Trophoblast cell (in vitro differentiated cells and primary cell): ENCODE measurements around the gene TBX4.
A peak's percentile ranks its signal among the peaks of the same experiment; 100 is the strongest.

Experiments used
- DNase-seq, 2 donors: peaks; one replicate each; pipeline ENCODE4 v3.0.0-alpha.2; 2016
- H2AFZ ChIP-seq: 2 replicates; pipeline ENCODE4 v1.6.1; 2013; ENCODE audit warnings: low read length, moderate library complexity, mild to moderate bottlenecking; ENCODE audit not compliant: insufficient read depth, poor library complexity
- H2AK5ac ChIP-seq: 2 replicates; pipeline ENCODE4 v1.6.1; 2013; ENCODE audit warnings: mild to moderate bottlenecking, low read length
- H2BK120ac ChIP-seq: 2 replicates; pipeline ENCODE4 v1.6.1; 2013; ENCODE audit warnings: low read length, mild to moderate bottlenecking, moderate library complexity; ENCODE audit not compliant: insufficient read depth, poor library complexity
- H2BK12ac ChIP-seq: 2 replicates; pipeline ENCODE4 v1.6.1; 2013; ENCODE audit warnings: mild to moderate bottlenecking, low read length, moderate library complexity
- H2BK5ac ChIP-seq: 2 replicates; pipeline ENCODE4 v1.6.1; 2013; ENCODE audit warnings: low read length, low read depth, moderate library complexity, mild to moderate bottlenecking; ENCODE audit not compliant: poor library complexity
- H3K14ac ChIP-seq: 2 replicates; pipeline ENCODE4 v1.6.1; 2013; ENCODE audit warnings: mild to moderate bottlenecking, low read length
- H3K18ac ChIP-seq: 2 replicates; pipeline ENCODE4 v1.6.1; 2013; ENCODE audit warnings: mild to moderate bottlenecking, low read length
- H3K23ac ChIP-seq: 2 replicates; pipeline ENCODE4 v1.6.1; 2013; ENCODE audit warnings: low read length
- H3K27ac ChIP-seq: 2 replicates; pipeline ENCODE4 v1.5.1; 2013; ENCODE audit warnings: low read depth, mild to moderate bottlenecking, inconsistent platforms, low read length, moderate library complexity
- H3K27me3 ChIP-seq: 2 replicates; pipeline ENCODE4 v1.6.1; 2013; ENCODE audit warnings: inconsistent platforms, mild to moderate bottlenecking, low read length, moderate library complexity; ENCODE audit not compliant: insufficient read depth
- H3K36me3 ChIP-seq, 2 experiments: 1 replicate in 1 of 2; 2 replicates in 1 of 2; pipeline ENCODE4 v1.6.1; 2013; ENCODE audit warnings: low read length in 2 of 2, mild to moderate bottlenecking in 2 of 2, moderate library complexity in 1 of 2; ENCODE audit not compliant: insufficient read depth in 2 of 2, control insufficient read depth in 1 of 2
- H3K4ac ChIP-seq: 2 replicates; pipeline ENCODE4 v1.6.1; 2013; ENCODE audit warnings: low read depth, mild to moderate bottlenecking, low read length, moderate library complexity
- H3K4me1 ChIP-seq, 2 experiments: 1 replicate in 1 of 2; 2 replicates in 1 of 2; pipeline ENCODE4 v1.6.1; 2013; ENCODE audit warnings: low read length in 2 of 2, mild to moderate bottlenecking in 2 of 2, moderate library complexity in 1 of 2; ENCODE audit not compliant: insufficient read depth in 2 of 2, control insufficient read depth in 1 of 2
- H3K4me2 ChIP-seq: 2 replicates; pipeline ENCODE4 v1.6.1; 2013; ENCODE audit warnings: inconsistent platforms, mild to moderate bottlenecking, low read length, moderate library complexity
- H3K4me3 ChIP-seq: 2 replicates; pipeline ENCODE4 v1.5.1; 2013; ENCODE audit warnings: mild to moderate bottlenecking, low read depth, low read length, inconsistent platforms
- H3K79me1 ChIP-seq: one replicate; pipeline ENCODE4 v1.6.1; 2013; ENCODE audit warnings: low read length
- H3K79me2 ChIP-seq: 2 replicates; pipeline ENCODE4 v1.6.1; 2013; ENCODE audit warnings: low read length, mild to moderate bottlenecking; ENCODE audit not compliant: control insufficient read depth, insufficient read depth, poor library complexity
- H3K9ac ChIP-seq: 2 replicates; pipeline ENCODE4 v1.6.1; 2013; ENCODE audit warnings: mild to moderate bottlenecking, low read length
- H3K9me3 ChIP-seq: 2 replicates; pipeline ENCODE4 v1.6.1; 2013; ENCODE audit warnings: low read depth, mild to moderate bottlenecking, control low read depth, inconsistent platforms, low read length; ENCODE audit not compliant: insufficient read depth
- H4K12ac ChIP-seq: 2 replicates; pipeline ENCODE4 v1.6.1; 2013; ENCODE audit warnings: low read depth, mild to moderate bottlenecking, low read length, moderate library complexity
- H4K8ac ChIP-seq: 2 replicates; pipeline ENCODE4 v1.6.1; 2013; ENCODE audit warnings: low read depth, mild to moderate bottlenecking, low read length, moderate library complexity
- H4K91ac ChIP-seq: one replicate; pipeline ENCODE4 v1.6.1; 2013; ENCODE audit warnings: low read depth, mild to moderate bottlenecking, low read length, moderate library complexity
- WGBS: extraction: QIAGEN DNeasy Blood & Tissue Kit; methylation state at CpG from one replicate; pipeline ENCODE4 v1.1.7; 2013; ENCODE audit warnings: missing lambda C conversion rate; ENCODE audit not compliant: insufficient read length, insufficient coverage; ENCODE audit errors: extremely low coverage; 5-methylcytosine and 5-hydroxymethylcytosine counted together

Gene TBX4

GRCh38 chr17:61500287-61500686, 48.1 kb downstream of the TBX4 start:
- no peak overlapping the region for H4K8ac ChIP-seq
- no peaks in the 10 kb centered on the region for H3K9me3 ChIP-seq
- no peak overlapping the region for H2AFZ ChIP-seq
- H3K79me1 ChIP-seq, result no peaks in the 10 kb centered on the region
- no peak overlapping the region for H3K14ac ChIP-seq
- no peak overlapping the region for H3K18ac ChIP-seq
- H3K36me3 ChIP-seq, result no peaks in the 10 kb centered on the region
- no peaks in the 10 kb centered on the region for H3K79me2 ChIP-seq
- no peak overlapping the region for H3K9ac ChIP-seq
- H3K4ac ChIP-seq, result no peak overlapping the region
- H3K4me2 ChIP-seq, result no peak overlapping the region
- H2BK5ac ChIP-seq, result no peak overlapping the region
- WGBS, result no CpG with 5 or more reads among the region's 2 CpGs
- H3K4me3 ChIP-seq, result no peak overlapping the region
- no peak overlapping the region for H3K27ac ChIP-seq
- no peak overlapping the region for H4K12ac ChIP-seq
- H2BK12ac ChIP-seq, result no peak overlapping the region
- H3K4me1 ChIP-seq, result no peaks in the 10 kb centered on the region
- H2BK120ac ChIP-seq, result no peak overlapping the region
- no peak for DNase-seq
- no peak overlapping the region for H2AK5ac ChIP-seq
- no peak overlapping the region for H3K23ac ChIP-seq
- no peaks in the 10 kb centered on the region for H3K27me3 ChIP-seq
- no peak overlapping the region for H4K91ac ChIP-seq

GRCh38 chr17:61502292-61502691, 50.1 kb downstream of the TBX4 start:
- H3K18ac ChIP-seq, result no peak overlapping the region
- no peaks in the 10 kb centered on the region for H3K9me3 ChIP-seq
- H4K8ac ChIP-seq, result no peak overlapping the region
- DNase-seq, result no peak
- no peaks in the 10 kb centered on the region for H3K27me3 ChIP-seq
- H3K4me2 ChIP-seq, result no peak overlapping the region
- H3K79me2 ChIP-seq, result no peaks in the 10 kb centered on the region
- H3K36me3 ChIP-seq, result no peaks in the 10 kb centered on the region
- no peak overlapping the region for H3K9ac ChIP-seq
- H3K4ac ChIP-seq, result no peak overlapping the region
- no peak overlapping the region for H3K27ac ChIP-seq
- H2BK5ac ChIP-seq, result no peak overlapping the region
- WGBS, result no CpG with 5 or more reads among the region's 5 CpGs
- no peak overlapping the region for H3K23ac ChIP-seq
- no peak overlapping the region for H2BK120ac ChIP-seq
- no peaks in the 10 kb centered on the region for H3K4me1 ChIP-seq
- H4K12ac ChIP-seq, result no peak overlapping the region
- H4K91ac ChIP-seq, result no peak overlapping the region
- H2BK12ac ChIP-seq, result no peak overlapping the region
- H3K79me1 ChIP-seq, result no peaks in the 10 kb centered on the region
- H2AFZ ChIP-seq, result no peak overlapping the region
- H3K4me3 ChIP-seq, result no peak overlapping the region
- no peak overlapping the region for H3K14ac ChIP-seq
- H2AK5ac ChIP-seq, result no peak overlapping the region

DNA sequence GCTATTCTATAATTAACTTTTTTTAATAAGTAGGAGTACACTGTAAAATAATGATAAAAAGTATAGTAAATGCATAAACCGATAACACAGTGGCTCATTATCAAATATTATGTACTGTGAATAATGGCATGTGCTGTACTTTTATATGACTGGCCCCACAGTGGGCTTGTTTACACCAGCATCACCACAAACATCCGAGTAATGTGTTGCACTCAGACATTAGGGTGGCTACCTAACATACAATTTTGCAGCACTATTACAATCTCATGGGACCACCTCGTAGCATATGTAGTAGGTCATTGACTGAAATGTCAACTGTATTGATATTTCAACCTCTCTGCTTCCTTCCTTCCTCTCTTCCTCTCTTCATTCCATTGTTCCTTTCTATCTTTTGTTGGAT, 51.7 kb downstream of the TBX4 start:
- H3K18ac ChIP-seq, result no peak overlapping the region
- H3K36me3 ChIP-seq, result no peaks in the 10 kb centered on the region
- H3K4me1 ChIP-seq, result no peaks in the 10 kb centered on the region
- no peak overlapping the region for H4K91ac ChIP-seq
- no peak overlapping the region for H2AFZ ChIP-seq
- H3K9ac ChIP-seq, result no peak overlapping the region
- no peak overlapping the region for H3K4me2 ChIP-seq
- peak in 1 of 2 donors; percentile 8 for DNase-seq
- no peaks in the 10 kb centered on the region for H3K9me3 ChIP-seq
- no peak overlapping the region for H2AK5ac ChIP-seq
- no peak overlapping the region for H2BK120ac ChIP-seq
- no peaks in the 10 kb centered on the region for H3K27me3 ChIP-seq
- no peak overlapping the region for H3K4me3 ChIP-seq
- H2BK12ac ChIP-seq, result no peak overlapping the region
- no peaks in the 10 kb centered on the region for H3K79me1 ChIP-seq
- WGBS, result no CpG with 5 or more reads among the region's 3 CpGs
- no peaks in the 10 kb centered on the region for H3K79me2 ChIP-seq
- no peak overlapping the region for H3K4ac ChIP-seq
- no peak overlapping the region for H2BK5ac ChIP-seq
- no peak overlapping the region for H3K14ac ChIP-seq
- H3K23ac ChIP-seq, result no peak overlapping the region
- no peak overlapping the region for H4K12ac ChIP-seq
- no peak overlapping the region for H3K27ac ChIP-seq
- no peak overlapping the region for H4K8ac ChIP-seq

GRCh38 chr17:61504697-61505096, 52.5 kb downstream of the TBX4 start:
- Histone ChIP-seq H3K4me2 (no peak overlapping the region), H3K14ac (no peak overlapping the region), H3K36me3 (no peaks in the 10 kb centered on the region), H2BK5ac (no peak overlapping the region), H3K79me1 (no peaks in the 10 kb centered on the region), H2AK5ac (no peak overlapping the region), H3K27ac (no peak overlapping the region), H3K4ac (no peak overlapping the region), H3K9ac (no peak overlapping the region), H2BK120ac (no peak overlapping the region), H2AFZ (no peak overlapping the region), H4K12ac (no peak overlapping the region), H3K27me3 (no peaks in the 10 kb centered on the region), H3K23ac (no peak overlapping the region), H3K9me3 (no peaks in the 10 kb centered on the region), H4K91ac (no peak overlapping the region), H2BK12ac (no peak overlapping the region), H3K4me1 (no peaks in the 10 kb centered on the region), H4K8ac (no peak overlapping the region), H3K79me2 (no peaks in the 10 kb centered on the region), H3K18ac (no peak overlapping the region), H3K4me3 (no peak overlapping the region)
- DNase-seq, result peak in 1 of 2 donors; percentile 26
- no CpG with 5 or more reads among the region's 2 CpGs for WGBS
